ENCODE data around the gene CDH19.

The CDH19 gene

GRCh38 chr18:66603941-66604627 lies at the start of gene CDH19:
Gene CDH19, minus strand, starts transcription at chr18:66604090. Its CDS starts 31,886 bp downstream, at chr18:66572204.
- DNase-seq (ENCODE audit: low read depth): no peak
- no peak for TF ChIP-seq CTCF (conservative IDR thresholded peaks at IDR 0.05; ENCODE audit: low read length)
- no peak within 1 kb of the TSS for H3K4me3 ChIP-seq (ENCODE audit: low read length)

GRCh38 chr18:66647671-66648070 lies 43.8 kb upstream of the CDH19 start:
- H3K4me3 ChIP-seq (ENCODE audit: low read length): no peak overlapping the region
- no peak for TF ChIP-seq CTCF (conservative IDR thresholded peaks at IDR 0.05; ENCODE audit: low read length)
- no peak for DNase-seq (ENCODE audit: low read depth)

- no peak overlapping the region for H3K4me3 ChIP-seq (ENCODE audit: low read length)
- no peak for TF ChIP-seq CTCF (conservative IDR thresholded peaks at IDR 0.05; ENCODE audit: low read length)
- no peak for DNase-seq (ENCODE audit: low read depth)
Measured at GRCh38 chr18:66646609-66647008, 42.7 kb upstream of the CDH19 start.

- DNase-seq (ENCODE audit: low read depth): no peak
- H3K4me3 ChIP-seq (ENCODE audit: low read length): no peak overlapping the region
- no peak for TF ChIP-seq CTCF (conservative IDR thresholded peaks at IDR 0.05; ENCODE audit: low read length)
Measured at GRCh38 chr18:66645983-66646382, 42.1 kb upstream of the CDH19 start.

GRCh38 chr18:66641056-66641455 lies 37.2 kb upstream of the CDH19 start:
- no peak overlapping the region for H3K4me3 ChIP-seq (ENCODE audit: low read length)

GRCh38 chr18:66640431-66640830 lies 36.5 kb upstream of the CDH19 start:
- no peak for DNase-seq (ENCODE audit: low read depth)
- no peak for TF ChIP-seq CTCF (conservative IDR thresholded peaks at IDR 0.05; ENCODE audit: low read length)
- no peak overlapping the region for H3K4me3 ChIP-seq (ENCODE audit: low read length)

More at GRCh38 chr18:66641056-66641455, 37.2 kb upstream of the CDH19 start:
- no peak for DNase-seq (ENCODE audit: low read depth)
- no peak for TF ChIP-seq CTCF (conservative IDR thresholded peaks at IDR 0.05; ENCODE audit: low read length)

- H3K4me3 ChIP-seq (ENCODE audit: low read length): no peak overlapping the region
- no peak for TF ChIP-seq CTCF (conservative IDR thresholded peaks at IDR 0.05; ENCODE audit: low read length)
- DNase-seq (ENCODE audit: low read depth): no peak
Measured at GRCh38 chr18:66638856-66639629, 35.2 kb upstream of the CDH19 start.
